GM19452 (cell line): ENCODE measurements around the gene DOCK4.

Source experiments
- ATAC-seq: cut with Tn5 transposase; IDR thresholded peaks from one replicate; pipeline ENCODE4 v1.9.1; 2021; ENCODE audit not compliant: unreplicated experiment

The DOCK4 gene

DNA sequence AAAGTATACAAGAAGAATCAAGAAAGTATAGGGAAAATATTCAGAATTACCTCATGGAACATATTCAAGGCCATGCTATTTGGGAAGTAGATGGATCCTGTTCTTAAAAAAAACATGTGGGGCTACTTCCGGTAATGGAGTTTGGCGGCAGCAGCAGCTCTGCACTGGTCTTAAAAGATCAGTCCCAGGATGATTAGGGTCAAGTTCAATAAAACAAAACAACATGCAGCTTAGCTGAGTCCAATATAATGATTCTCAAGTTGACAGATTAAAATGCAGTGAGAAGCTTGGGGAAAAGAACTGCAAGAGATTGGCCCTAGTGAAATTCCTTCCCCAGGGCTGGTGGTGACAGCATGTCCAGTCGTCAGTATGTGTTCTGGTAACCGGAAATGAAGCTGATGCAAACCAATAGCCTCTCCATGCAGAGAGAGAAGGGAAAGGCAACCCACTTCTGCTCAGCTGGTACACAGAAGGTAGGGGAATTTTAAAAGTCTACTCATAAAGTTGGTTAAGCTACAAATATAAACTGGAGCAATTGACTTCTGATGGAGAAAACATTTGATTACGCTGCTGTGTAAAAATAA, 338.8 kb downstream of the DOCK4 start:
- no peak for ATAC-seq

DNA sequence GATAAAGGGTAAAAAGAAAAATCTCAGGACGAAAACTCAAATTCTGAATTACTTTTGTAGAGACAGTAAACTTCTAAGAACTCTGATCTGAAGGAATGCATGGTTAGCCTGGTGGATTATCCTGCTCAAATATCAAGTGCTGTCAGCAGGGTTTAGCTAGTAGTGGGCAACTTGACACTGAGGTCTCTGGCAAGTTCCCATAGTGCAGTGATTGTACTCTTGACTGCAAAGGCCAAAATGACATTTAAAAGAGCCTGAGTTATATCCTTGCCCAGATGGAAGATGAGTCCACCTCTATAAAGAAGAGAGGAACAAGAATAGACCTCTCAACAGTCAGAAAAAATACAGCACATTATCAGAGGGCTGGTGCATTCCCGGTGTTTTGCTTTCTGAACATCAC, 339.4 kb downstream of the DOCK4 start:
- no peak for ATAC-seq

- no peak for ATAC-seq
These were observed 340.8 kb downstream of the DOCK4 start for GRCh38 chr7:111865430-111865829.

GRCh38 chr7:111864291-111864976, 341.8 kb downstream of the DOCK4 start:
- no peak for ATAC-seq

- no peak for ATAC-seq
These were observed 342.9 kb downstream of the DOCK4 start for GRCh38 chr7:111863269-111863668.

GRCh38 chr7:111860248-111860647, 346.0 kb downstream of the DOCK4 start:
- ATAC-seq, result no peak

DNA sequence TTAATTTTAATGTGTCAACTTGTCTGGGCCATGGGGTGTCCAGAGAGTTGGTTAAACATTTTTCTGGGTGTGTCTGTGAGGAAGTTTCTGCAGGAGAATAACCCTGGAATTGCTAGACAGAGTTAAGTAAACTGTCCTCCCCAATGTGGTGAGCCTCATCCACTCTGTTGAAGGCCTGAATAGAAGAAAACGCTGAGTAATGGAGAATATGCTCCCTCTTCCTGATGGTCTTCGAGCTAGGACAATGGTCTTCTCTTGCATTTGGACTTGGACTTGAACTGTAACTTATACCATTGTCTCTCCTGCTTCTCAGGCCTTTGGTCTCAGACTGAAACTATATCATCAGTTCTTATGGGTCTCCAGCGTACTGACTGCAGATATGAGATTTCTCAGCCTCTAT, 347.9 kb downstream of the DOCK4 start:
- ATAC-seq, result no peak

DNA sequence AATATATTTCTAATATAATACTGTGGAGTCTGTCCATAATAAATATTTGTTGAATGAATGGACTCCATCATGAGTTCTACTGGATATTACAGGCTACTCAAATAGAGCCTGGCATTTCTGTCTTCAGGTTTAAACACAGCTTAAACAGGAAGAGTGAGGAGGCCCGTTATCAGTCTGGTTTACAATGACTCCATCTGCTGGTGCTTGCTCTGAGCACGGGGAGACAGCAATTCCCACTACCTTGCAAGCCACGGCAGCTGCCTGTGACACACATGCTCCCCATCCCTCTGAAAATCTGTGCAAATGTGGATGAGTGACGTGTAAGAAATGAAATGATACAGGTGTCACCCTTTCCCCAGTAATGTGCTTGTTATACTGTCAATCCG, 350.4 kb downstream of the DOCK4 start:
- ATAC-seq, result no peak

DNA sequence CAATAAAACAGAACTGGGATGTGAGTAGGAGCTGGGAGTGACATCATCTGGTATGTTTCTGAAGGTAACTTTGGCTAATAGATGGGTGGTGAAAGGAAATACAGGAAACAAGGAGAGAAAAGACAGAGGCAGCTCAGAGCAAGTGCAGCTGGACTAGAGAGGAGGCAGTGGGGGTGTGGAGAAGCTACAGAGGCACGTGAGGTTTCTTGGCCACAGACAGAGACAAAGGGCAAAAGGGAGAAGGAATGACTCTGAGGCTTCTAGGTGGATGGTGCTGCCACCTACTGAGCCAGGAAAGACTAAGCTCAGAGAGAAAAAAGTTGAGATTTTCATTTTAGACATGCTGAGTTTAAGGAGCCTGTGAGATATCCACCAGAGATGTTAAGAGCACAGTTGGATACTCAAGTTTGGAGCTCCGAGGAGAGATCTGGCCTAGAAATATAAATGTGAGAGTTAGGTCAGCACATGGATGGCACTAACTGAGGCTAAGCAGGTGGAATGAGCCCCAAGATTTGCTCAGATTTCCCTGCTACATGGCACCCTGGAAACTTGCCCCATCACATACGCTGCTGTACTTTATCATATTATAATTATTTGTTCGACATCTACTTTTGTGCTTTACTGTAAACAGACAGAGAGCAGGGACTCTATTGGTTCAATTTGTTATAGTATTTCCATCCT, 350.9 kb downstream of the DOCK4 start:
- peak; percentile 83 for ATAC-seq

DNA sequence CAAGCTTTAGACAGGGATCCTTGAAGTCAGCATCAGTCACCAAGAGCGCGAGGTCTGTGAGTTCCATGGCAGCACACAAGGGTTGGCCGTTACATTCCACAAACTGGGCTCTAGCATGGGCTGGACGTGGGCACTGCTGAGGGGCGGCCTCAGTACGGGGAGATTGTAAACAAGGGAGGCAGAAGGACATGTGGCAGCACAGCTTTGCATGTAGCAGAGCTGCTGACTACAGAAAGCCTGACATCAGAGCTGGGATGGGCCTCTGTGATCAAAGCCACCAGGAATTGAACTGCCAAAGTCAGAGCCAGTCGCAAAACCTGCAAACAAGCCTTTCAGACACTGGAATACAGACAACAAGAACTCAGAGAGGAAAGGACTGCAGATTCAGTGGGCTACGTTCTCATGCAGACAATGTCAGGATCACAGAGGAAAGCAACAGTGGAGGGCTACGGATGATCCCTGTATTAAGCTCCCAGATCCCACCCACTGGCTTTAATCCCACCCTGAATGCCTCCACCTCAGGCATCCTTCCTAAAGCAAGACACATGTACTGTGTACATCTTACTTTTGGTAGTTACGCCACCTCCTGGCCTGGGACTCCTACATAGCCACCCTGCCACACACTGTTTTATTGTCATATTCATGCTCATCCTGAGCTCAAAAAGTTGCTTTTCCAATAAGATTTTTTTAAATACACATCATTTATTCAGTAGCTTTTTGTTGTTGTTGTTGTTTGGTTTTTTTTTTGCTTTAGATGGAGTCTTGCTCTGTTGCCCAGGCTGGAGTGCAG, 352.8 kb downstream of the DOCK4 start:
- ATAC-seq, result no peak

DNA sequence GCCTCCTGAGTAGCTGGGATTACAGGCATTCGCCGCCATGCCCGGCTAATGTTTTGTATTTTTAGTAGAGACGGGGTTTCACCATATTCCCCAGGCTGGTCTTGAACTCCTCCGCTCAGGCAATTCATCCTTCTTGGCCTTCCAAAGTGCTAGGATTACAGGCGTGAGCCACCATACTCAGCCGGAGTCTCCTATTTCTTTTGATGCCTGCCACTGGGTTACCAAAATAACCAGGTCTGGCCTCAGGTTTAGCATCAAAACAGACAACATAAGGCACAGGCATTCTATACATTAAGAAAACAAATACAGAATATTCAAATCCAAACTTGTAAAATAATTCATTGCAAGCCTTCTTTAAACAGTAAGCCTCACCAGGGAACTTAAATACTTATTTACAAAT, 354.1 kb downstream of the DOCK4 start:
- no peak for ATAC-seq

DNA sequence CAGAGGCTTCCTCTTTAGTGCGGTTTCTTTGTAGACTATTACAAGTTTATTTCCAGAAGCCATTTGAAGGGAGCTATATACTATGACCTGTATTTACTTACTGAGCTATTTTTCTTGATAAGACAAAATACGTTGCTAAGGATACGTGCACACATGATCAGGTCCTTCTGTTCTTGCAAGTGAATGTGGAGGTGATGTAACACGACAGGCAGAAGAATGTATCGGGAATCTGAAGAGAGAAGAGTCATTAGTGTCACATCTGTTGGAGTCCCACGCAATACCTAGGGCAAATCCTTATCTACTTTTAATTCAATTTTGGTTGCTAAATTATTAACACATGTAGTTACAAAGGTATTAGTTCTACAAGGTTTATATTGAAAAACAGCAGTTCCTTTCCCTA, 359.3 kb downstream of the DOCK4 start:
- no peak for ATAC-seq

DNA sequence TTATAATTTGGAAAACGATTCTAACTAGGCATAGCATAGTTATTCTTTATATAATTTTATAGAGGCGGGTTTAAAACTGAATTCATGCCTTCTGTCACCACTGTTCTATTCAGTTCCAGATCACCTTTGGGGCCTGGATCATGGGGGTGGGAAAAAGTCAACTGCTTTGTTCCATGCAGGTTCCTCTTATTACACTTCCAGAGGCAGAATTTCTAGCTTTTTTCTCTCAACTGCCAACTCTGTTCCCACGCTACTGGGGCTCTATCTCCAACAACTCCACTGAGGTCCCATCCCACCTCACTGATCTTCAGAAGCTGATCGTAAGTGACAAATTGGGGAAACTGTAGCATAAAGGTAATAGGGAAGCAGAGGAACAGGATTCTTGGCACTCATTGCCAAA, 360.3 kb downstream of the DOCK4 start:
- no peak for ATAC-seq

GRCh38 chr7:111844904-111845671, 361.1 kb downstream of the DOCK4 start:
- no peak for ATAC-seq

- no peak for ATAC-seq
These were observed 363.7 kb downstream of the DOCK4 start for GRCh38 chr7:111842491-111842890.

GRCh38 chr7:111841596-111842205, 364.5 kb downstream of the DOCK4 start:
- ATAC-seq, result no peak

- no peak for ATAC-seq
These were observed 365.7 kb downstream of the DOCK4 start for GRCh38 chr7:111840528-111840927.

DNA sequence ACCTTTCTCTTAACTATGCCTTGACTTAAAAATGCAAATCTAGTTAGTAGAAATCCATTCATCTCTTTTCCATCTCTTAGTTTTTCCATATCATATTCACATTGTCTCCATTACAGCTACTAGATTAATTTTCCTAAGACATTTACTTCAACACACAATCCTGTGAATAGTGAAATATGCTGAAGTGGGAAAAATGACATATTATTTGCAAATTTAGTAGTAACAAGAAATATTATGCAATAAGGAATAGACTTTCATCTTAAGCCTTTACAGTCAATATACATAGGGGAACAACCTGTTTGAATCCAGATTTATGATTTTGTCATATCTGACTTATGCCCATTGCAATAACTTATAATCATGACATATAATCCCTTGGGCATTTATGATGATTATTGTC, 366.9 kb downstream of the DOCK4 start:
- no peak for ATAC-seq

DNA sequence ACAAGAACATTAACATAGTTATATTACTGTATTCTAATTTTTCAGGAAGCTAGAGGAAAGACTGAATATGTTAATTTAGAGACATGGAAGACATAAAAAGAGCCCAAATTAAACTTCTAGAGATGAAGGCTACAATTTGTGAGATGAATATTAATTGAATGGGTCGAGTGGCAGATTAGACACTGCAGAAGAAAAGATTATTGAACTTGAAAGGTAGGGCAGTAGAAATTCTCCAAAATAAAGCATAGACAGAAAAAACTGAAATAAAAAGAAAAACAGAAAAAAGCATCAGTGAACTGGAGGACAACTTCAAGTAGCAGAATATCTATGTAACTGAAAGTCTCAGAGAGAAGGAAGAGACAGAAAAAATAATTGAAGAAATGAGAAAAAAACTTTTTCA, 369.6 kb downstream of the DOCK4 start:
- ATAC-seq, result no peak

- ATAC-seq, result no peak
These were observed 371.1 kb downstream of the DOCK4 start for GRCh38 chr7:111835066-111835465.

- no peak for ATAC-seq
These were observed 371.8 kb downstream of the DOCK4 start for GRCh38 chr7:111834367-111834766.
